ENCODE results near the gene MYRIP.
"Not testable (repeated sequence)": the region's sequence is repeated elsewhere in the genome, so short reads cannot be mapped to it uniquely, and the experiment has no call there.

The MYRIP gene

GRCh38 chr3:39809181-39809994 lies at the start of gene MYRIP:
Gene MYRIP, plus strand, starts transcription at chr3:39809609. Its CDS starts 91,208 bp downstream, at chr3:39900817.
- no peak for DNase-seq

- DNase-seq = no peak
Observed at GRCh38 chr3:39760325-39760724, 49.1 kb upstream of the MYRIP start.

DNA sequence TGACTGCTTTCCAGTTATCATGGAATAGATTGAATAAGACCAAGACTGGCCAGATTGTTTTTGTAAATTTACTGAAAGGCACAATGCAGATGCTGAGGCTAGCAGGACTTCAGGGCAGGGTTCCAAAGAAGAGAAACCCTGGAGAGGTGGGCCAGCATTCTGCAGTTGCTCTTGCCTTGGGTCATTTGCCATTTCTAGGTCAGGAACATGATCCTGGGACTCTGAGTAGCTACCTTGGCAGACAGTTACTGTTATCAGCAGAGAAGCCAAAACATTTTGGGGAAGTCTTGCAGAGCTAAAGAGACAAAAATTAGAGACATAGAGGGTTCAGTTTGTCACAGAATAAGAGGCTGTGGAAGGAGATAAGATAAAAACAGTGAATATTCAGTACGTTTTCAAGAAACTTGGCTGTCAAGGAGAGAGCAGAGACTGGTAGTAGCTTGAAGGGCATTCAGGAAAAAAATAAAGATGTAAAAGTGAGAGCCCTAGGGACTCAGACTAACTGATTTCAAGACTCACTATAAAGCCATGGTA lies 46.8 kb upstream of the MYRIP start:
- no peak for DNase-seq

- no peak for DNase-seq
Observed at GRCh38 chr3:39763390-39763789, 46.0 kb upstream of the MYRIP start.

DNA sequence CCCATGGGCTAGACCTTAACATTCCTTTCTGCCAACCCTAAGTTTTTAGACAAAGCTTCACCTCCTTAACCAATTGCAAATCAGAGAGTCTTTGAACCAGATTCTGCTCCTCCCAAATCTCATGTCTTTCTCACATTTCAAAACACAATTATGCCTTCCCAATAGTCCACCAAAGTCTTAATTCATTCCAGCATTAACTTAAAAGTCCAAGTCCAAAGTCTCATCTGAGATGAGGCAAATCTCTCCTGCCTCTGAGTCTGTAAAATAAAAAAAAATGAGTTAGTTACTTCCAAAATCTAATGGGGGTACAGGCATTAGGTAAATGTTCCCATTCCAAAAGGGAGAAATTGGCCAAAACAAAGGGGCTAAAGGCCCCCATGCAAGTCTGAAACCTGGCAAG lies 43.8 kb upstream of the MYRIP start:
- no peak for DNase-seq

- no peak for DNase-seq
Observed at GRCh38 chr3:39766433-39766832, 43.0 kb upstream of the MYRIP start.

DNA sequence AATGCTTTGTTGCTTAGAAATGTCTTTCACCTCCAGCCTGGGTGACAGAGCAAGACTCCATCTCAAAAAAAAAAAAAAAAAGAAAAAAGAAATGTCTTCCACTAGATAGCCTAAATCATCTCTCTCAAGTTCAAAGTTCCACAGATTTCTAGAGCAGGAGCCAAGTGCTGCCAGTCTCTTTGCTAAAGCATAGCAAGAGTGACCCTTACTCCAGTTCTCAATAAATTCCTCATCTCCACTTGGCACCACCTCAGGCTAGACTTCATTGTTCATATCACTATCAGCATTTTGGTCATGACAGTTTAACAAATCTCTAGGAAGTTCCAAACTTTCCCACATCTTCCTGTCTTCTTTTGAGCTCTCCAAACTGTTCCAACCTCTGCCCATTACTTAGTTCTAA lies 42.5 kb upstream of the MYRIP start:
- DNase-seq = not testable (repeated sequence)

DNA sequence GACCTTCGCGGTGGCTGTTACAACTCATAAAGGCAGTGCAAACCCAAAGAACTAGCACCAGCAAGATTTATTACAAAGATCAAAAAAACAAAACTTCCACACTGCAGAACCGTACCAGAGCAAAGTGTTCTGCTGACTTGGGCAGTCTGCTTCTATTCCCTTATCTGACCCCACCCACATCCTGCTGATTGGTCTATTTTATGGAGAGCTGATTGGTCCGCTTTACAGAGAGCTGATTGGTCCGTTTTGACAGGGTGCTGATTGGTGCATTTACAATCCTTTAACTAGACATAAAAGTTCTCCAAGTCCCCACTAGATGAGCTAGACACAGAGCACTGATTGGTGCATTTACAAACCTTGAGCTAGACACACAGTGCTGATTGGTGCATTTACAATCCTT lies 31.2 kb upstream of the MYRIP start:
- DNase-seq = not testable (repeated sequence)

GRCh38 chr3:39779511-39780230 lies 29.7 kb upstream of the MYRIP start:
- no peak for DNase-seq

GRCh38 chr3:39780352-39780751 lies 29.1 kb upstream of the MYRIP start:
- no peak for DNase-seq

- no peak for DNase-seq
Observed at GRCh38 chr3:39781025-39781424, 28.4 kb upstream of the MYRIP start.

DNA sequence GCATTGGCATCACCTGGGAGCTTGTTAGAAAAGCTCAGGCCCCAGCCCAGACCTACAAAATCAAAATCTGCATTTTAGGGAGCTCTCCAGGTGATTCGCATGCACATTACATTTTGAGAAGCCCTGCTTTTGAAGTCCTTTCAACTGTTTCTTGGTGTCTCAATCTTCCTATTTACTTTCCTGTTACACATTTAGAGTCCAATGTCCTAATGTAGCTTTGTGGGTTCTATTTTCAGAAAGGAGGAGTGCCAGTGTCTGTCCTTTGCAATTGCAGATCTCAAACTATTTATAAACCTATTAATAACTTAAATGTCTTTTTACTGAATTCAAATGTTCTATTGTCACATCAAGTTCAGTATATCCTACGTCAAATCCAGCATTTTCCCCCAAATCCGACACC lies 27.8 kb upstream of the MYRIP start:
- DNase-seq = no peak

DNA sequence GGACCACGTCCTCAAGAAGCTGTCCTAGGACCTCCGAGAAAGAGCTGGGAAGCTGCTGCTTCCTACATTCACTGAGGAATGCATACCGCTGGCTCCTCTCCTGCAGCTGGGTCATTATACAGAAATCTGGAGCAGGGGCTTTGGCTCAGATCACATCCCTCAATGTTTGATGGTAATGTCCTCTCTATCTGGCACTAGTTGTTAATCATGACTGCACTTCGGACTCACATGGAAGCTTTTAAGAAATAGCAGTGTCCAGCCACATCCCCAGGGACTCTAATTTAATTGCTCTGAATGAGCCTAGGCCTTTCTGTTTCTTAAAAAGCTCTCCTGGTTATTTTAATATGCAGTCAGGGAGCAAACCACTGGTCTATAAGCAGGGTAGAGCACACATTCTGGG lies 25.7 kb upstream of the MYRIP start:
- DNase-seq = no peak

- no peak for DNase-seq
Observed at GRCh38 chr3:39784922-39785321, 24.5 kb upstream of the MYRIP start.

DNA sequence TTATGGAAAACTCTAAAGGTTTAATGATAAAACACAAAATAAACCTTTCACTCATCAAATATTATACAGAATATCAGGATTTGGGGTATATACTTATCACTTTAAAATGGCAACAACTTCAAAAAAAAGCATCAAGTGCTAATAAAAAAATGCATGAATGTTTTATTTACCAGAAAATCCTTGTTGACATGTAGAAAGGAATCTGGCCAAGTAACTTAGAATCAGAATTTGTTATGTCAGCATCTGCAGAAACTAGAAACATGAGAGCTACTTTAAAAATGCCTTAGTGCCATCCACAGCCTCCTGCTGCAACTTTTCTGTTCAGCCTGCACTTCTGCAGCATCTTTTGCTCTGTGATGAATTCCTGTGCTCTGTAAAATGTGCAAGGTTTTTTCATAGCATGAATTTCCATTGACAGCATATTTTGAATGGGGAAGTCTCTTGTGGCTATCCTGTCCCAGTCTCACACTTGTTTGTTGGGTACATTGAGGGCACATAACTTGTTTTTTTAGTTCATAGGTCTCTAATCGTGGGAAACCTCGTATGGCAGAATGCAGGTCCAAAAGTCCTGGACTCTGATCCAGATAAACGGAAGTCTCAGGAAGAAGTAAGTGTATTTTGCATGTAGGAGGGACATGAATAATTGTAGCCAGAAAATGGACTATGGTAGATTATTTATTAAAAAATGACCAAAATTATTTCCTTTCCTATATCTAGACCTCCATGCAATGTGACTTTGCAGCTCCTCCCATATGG lies 21.1 kb upstream of the MYRIP start:
- no peak for DNase-seq

- no peak for DNase-seq
Observed at GRCh38 chr3:39791603-39792002, 17.8 kb upstream of the MYRIP start.

GRCh38 chr3:39794880-39795279 lies 14.5 kb upstream of the MYRIP start:
- DNase-seq = no peak

GRCh38 chr3:39801216-39801615 lies 8.2 kb upstream of the MYRIP start:
- no peak for DNase-seq

GRCh38 chr3:39802486-39802885 lies 6.9 kb upstream of the MYRIP start:
- DNase-seq = not testable (repeated sequence)

DNA sequence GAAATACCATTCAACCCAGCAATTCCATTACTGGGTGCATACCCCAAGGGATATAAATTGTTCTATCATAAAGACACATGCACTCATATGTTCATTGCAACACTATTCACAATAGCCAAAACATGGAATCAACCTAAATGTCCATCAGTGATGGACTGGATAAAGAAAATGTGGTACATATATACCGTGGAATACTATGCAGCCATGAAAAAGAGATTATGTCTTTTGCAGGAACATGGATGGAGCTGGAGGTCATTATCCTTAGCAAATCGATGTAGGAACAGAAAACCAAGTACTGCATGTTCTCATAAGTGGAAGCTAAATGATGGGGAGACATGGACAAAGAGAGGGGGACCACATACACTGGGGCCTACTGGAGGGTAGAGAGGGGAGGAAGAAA lies 5.5 kb upstream of the MYRIP start:
- no peak for DNase-seq

DNA sequence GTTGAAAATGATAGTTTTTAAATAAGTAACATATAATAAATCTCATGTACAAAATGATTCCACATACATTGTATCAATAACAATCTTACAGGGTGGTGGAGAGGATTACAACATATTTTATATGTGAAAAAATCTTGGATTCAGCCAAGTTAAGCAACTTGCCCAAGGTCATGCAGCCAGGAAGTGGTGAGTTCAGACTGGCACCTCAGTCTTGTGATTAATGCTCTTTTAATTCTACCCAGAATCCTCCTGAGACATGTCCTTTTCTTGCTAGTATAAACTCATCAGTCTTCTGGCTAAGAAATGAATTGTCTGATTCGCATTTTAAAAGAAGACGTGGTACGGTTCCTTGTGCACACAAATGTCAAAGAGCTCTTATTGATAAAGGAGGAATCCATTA lies 4.5 kb upstream of the MYRIP start:
- no peak for DNase-seq

DNA sequence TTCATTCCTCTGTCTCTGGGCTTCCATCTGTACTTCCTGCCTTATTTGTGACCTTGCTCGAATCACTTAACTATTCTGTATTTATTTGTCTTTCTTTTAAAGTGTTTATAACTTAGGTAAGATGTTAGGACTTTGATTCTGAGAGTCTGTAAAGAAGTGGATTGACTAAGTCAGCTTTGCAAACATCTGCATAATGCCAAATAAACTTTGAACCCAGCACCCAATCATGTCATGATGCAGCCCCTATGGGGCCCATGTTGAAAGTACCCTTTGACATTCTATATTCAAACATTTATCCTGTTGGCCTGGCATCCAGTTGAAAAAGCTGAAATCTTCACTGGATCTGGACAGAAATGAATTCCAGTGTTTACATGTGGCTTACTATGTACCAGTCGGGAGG lies 3.8 kb upstream of the MYRIP start:
- no peak for DNase-seq

DNA sequence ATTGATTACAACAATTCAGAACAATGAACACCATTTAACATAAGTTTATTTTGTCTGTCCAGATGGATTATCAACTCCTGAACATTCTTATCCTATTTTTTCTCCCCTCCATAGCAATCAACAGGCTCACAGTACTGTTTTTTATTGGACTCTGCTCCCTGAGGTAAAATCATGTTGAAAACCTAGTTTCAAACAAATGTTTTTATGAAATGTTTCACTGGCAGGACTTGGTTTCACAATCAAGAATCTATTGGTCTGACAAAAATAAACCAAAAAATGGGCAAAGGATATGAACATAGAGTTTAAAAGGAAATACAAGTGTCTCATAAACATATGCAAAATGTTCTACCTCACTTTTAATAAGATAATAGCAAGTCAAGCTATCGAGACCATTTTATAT lies 2.6 kb upstream of the MYRIP start:
- no peak for DNase-seq
